Measurements from ENCODE around the gene MUC4. TPM values are rescaled to one million over a fixed set of nuclear protein-coding genes. Genes with fewer than 3 reads are reported as not detected.
"Not testable (repeated sequence)": the region's sequence is repeated elsewhere in the genome, so short reads cannot be mapped to it uniquely, and the experiment has no call there.

Gene MUC4
- total RNA-seq, 4 donors from 2014 or later = 0.26 to 1.0 (median 0.30) TPM

- no peaks in the 10 kb centered on the region for H3K36me3 ChIP-seq
- intact Hi-C loops (cut with DNase I; ENCODE audit: low total_unique reads) = no loop called here
- no peaks in the 10 kb centered on the region for H3K9me3 ChIP-seq
- no peaks in the 10 kb centered on the region for H3K4me1 ChIP-seq
- DNase-seq = no peak
- no peak for TF ChIP-seq CTCF (IDR thresholded peaks at IDR 0.05)
- TF ChIP-seq POLR2A (IDR thresholded peaks at IDR 0.05) = no peak
- no peak overlapping the region for H3K4me3 ChIP-seq
- no peaks in the 10 kb centered on the region for H3K27me3 ChIP-seq
- no peak overlapping the region for H3K27ac ChIP-seq
Observed at GRCh38 chr3:195817578-195818135, 5.9 kb upstream of the MUC4 start.

GRCh38 chr3:195816276-195816913 is 4.7 kb upstream of the MUC4 start:
- H3K9me3 ChIP-seq; H3K4me3 ChIP-seq; H3K27ac ChIP-seq; H3K4me1 ChIP-seq; DNase-seq; H3K36me3 ChIP-seq; H3K27me3 ChIP-seq; intact Hi-C loops (cut with DNase I; ENCODE audit: low total_unique reads): not testable (repeated sequence)

DNA sequence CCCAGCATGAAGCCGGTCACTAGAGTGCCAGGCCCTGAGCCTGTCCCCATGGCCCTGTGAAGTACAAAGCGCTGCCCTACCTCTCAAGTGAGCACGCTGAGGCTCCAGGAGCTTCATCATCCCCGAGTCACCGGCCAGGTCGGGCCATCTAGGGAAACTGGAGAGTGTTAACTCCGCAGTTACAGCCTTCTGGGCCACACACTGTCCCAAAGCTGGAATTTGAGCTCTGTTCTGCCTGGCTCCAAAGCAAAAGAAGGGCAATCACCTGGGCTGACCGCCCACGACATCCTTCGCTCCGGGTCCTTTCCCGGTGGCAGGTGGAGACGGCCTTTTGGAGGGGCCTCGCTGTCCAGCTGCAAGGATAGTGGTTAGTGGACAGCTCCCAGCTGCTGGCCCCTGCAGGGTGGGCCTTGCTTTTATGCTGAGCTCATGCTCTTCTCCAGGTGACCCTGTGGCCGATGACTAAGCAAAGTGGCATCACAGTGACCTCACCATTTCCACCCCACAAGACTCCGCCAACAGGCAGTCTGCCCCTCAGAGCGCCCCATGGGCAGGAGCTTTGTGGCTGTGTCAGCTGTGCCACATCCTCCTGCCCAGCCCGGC is 3.5 kb upstream of the MUC4 start:
- Histone ChIP-seq H3K36me3 (no peaks in the 10 kb centered on the region), H3K4me1 (no peaks in the 10 kb centered on the region), H3K9me3 (no peaks in the 10 kb centered on the region), H3K27ac (no peak overlapping the region), H3K4me3 (no peak overlapping the region), H3K27me3 (no peaks in the 10 kb centered on the region)
- intact Hi-C loops (cut with DNase I; ENCODE audit: low total_unique reads) = no loop called here
- TF ChIP-seq POLR2A (IDR thresholded peaks at IDR 0.05) (no peak), CTCF (IDR thresholded peaks at IDR 0.05) (no peak)
- DNase-seq = no peak

- H3K27me3 ChIP-seq = no peaks in the 10 kb centered on the region
- no peaks in the 10 kb centered on the region for H3K4me1 ChIP-seq
- H3K9me3 ChIP-seq = no peaks in the 10 kb centered on the region
- intact Hi-C loops (cut with DNase I; ENCODE audit: low total_unique reads) = no loop called here
- DNase-seq = no peak
- TF ChIP-seq CTCF (IDR thresholded peaks at IDR 0.05) = no peak
- H3K36me3 ChIP-seq = no peaks in the 10 kb centered on the region
- no peak overlapping the region for H3K4me3 ChIP-seq
- H3K27ac ChIP-seq = no peak overlapping the region
Observed at GRCh38 chr3:195813916-195814640, 2.3 kb upstream of the MUC4 start.

DNA sequence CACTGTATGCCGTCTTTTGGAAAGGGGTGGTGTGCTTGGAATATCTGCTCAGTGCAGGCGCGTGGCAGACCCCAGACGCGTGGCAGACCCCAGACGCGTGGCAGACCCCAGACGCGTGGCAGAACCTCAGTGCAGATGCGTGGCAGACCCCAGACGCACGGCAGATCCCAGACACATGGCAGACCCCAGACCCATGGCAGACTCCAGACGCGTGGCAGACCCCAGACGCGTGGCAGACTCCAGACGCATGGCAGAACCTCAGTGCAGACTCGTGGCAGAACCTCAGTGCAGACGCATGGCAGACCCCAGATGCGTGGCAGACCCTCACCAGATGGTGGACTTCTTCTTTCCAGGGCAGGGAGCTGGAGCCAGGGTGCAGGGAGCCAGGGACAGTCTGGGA is 637 bp upstream of the MUC4 start:
- Histone ChIP-seq H3K36me3 (no peaks in the 10 kb centered on the region), H3K27me3 (no peaks in the 10 kb centered on the region), H3K4me1 (no peaks in the 10 kb centered on the region), H3K9me3 (no peaks in the 10 kb centered on the region), H3K27ac (no peak overlapping the region), H3K4me3 (no peak overlapping the region)
- intact Hi-C loops (cut with DNase I; ENCODE audit: low total_unique reads) = no loop called here
- TF ChIP-seq POLR2A (IDR thresholded peaks at IDR 0.05) = no peak
- TF ChIP-seq CTCF (IDR thresholded peaks at IDR 0.05) = no peak
- DNase-seq = no peak
